ENCODE results near the gene BANP.
"Not testable (repeated sequence)": the region's sequence is repeated elsewhere in the genome, so short reads cannot be mapped to it uniquely, and the experiment has no call there.

BANP gene

DNA sequence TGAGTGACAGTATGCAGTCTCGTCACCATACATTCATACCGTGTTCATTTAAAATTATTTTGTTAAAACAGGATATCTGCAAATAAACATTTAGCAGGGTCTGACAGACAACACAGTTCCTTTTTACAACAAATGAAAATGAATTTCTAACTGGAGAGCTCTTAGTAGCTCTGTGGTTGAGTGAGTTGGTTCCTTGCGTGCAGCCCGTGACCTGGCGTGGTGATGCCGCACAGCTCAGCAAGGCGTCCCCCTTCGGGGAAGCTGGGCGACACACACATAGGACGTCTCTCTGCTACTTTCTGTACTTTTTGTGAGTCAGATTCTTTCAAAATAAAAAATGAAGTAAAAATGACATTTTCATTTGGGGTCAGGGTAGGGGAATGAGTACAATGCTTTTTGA lies 86.1 kb downstream of the BANP start:
- DNase-seq: not testable (repeated sequence)

DNA sequence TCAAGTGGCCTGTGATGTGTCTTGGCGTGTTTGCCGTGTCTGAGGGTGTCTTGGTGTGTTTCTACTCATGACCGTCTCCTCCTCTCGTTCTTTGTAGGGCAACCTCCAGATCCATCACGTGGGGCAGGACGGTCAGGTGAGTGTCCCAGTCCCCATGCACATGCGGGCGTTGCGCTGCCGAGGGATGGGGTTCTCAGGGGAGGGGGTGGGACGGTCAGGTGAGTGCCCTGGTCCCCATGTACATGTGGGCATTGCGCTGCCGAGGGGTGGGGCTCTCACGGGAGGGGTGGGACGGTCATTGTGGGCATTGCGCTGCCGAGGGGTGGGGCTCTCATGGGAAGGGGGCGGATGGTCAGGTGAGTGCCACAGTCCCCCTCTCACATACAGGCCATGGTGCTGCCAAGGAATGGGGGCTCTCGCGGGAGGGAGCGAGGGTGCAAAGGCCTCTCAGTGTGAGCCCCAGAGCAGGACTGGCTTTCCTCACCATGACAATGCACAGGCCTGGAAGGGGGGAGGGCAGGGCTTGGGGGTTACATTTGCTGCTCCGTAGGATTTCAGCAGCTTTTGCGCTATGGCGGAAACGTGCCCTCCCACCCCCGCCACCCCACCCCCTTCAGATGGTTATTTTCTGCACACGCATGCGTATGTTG lies 86.8 kb downstream of the BANP start:
- DNase-seq: not testable (repeated sequence)

DNA sequence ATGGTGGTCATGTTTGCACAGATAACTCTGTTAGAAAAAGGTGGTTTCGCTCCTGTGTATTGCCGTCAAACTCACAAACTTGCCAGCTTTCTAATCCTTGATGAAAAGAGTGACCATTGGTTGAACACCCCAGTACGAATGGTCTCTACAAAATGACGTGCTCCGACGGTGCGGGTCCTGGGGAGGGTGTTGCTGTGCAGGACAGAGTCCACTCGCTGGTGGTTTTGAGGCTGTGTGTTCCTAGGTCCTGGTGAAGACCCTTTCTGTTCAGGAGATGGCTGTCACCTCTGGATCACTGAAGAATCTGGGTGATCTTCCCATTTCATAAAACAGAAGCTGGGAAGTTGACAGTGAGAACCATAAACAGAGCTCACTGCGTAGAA lies 87.3 kb downstream of the BANP start:
- DNase-seq: not testable (repeated sequence)

DNA sequence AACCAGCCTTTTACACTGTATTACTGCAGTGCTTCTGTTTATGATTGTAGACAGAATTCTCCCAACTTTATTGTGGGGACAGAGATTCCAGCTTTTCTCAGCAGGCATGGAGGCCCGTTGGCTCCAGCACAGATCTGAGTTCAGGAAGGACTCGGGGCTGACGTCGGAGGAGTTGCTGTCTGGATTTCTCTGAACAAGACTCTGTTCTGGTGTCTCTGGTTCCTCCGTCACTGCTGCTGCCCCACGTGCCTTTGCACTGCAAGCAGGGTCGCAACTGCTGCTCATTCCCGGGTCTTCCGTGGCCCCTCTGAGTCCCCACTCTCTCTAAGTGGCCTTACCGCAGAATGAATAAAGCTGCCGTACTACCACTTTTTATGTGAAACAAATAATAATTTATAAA lies 88.4 kb downstream of the BANP start:
- DNase-seq: no peak

DNA sequence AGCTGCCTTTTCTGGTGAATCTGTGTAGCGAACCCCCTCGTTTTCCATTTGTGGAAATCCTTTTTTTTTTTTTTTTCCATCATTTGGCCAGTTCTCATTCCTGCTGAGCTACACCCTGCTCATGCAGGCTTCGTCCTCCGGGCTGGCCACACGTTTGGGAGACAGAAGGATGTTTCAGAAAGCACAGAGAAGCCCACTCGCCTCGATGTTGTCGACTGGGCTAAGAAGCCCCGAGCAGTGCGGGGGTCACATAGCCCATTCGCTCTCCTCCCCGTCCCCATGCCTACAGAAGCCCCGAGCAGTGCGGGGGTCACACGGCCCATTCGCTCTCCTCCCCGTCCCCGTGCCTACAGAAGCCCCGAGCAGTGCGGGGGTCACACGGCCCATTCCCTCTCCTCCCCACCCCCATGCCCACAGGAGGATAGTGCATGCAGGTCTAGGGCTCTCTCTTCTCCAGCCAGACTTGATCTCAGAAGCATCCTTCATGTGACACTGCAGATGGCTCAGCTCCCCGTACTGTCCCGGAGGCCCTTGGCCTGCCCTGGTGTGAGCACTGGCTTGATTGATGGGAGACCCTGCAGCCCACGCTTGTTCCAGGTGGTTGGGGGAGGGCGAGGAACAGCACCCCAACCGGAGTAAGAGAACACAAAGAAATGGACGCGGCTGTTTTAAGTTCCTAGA lies 89.1 kb downstream of the BANP start:
- DNase-seq: not testable (repeated sequence)

DNA sequence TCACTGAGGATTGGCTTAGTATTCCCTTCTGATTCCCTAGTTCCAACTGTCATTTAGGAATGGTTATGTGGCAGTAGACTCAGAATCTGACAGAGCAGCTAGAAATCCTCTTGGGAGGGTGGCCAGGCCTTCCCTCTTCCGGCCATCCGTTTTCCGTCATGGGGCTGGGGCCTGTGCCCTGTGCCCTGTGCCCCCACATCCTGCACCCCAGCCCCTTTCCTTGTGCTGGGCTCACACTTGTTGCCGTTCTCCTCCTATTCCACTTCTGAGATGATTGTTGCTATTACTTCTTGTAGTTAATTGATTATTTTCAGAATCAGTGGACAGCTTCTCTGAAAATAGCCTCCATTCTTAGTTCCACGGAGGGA lies 89.6 kb downstream of the BANP start:
- not testable (repeated sequence) for DNase-seq

DNA sequence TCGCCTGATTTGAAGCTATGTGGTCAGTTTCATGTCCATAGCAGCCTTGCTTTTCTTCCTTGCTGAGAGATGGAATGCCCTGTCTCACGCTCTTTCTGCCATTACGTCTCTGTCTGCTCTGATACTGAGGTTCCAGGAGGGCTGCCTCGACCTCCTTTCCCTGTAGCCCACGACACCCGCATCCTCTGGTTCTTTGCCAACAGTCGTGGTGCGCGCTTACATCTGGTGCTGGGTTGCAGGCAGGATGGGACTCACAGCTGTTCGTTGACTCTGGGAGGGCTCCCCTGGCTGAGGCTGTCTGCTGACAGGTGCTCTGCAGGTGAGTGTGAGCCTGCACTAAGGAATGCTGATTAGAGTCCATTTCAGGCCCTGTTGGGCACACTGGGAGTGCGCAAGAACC lies 90.3 kb downstream of the BANP start:
- DNase-seq: not testable (repeated sequence)

DNA sequence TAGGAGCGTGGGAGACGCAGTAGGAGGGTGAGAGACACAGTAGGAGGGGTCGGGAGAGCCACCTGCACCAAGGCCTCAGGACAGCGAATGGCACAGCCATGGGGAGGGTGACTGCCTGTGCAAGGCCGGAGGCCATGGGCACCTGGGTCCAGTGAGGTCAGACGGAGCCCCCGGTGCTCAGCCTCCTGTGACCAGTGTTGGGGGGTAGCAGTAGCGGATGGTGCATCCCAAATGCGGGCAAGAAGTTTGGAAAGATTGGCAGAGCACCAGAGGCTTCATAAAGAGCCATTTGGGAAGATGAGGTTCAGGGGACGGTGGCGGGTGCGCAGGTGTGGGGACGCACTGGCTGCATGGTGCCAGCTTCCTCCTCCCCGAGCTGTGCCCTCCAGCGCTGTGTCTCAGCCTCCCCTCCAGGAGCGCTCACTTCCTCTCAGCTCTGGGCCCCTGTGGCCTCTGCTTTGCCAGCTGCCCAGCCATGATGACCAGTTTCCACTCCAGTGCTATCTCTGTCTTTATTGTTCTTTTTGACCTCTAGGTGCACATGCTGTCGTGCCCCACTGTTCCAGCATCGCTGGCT lies 90.8 kb downstream of the BANP start:
- peak; percentile 13 for DNase-seq

DNA sequence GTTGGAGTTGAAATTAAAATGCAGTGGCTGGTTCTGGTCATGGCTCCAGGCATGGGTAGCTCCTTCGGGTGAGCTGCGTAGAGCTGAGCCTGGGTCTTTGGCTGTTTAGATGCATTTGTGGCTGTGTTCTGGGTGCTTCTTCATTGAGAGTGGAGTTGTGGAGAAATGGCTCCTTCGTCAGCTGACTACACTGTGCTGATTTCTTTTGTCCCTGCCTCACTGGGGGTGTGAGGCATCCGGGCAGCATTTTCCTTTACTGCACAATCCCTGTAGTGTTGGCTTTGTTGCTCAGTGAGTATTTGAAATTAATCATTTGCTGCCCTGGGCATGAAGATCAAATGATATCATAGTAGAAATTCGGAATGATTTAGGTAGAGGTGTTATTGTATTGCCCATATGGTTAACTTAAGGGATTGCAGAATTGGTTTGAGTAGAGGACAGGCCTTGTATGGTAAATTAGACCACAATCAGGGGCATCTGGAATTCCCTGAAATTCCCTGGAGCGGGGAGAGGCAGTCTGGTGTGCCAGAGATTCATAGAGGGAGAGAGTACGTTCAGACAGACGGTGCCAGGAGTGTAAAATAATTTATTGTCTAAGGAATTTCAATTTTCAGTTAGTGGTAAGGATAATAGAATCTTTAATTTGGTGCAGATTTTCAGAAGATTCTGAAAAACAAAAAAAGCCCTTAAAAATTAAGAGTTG lies 92.1 kb downstream of the BANP start:
- not testable (repeated sequence) for DNase-seq

DNA sequence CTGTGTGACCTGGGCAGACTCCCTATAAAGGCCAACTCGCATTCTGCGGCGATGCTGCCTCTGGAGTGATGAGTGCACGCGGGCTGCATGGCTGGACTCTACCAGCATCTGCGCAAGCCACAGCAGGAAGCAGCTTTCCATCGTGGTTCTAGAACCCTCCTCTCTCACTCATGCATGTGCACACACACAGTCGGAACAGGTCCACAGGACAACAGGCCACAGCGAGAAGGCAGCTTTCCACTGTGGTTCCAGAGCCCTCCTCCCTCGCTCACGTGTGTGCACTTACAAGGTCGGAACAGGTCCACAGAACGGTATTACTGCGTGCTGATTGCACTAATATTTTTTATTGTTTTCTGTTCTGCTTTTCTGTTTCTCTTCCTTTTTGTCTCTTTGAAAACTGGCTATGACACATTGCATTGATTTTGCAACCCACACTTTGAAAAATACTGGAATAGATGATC lies 92.9 kb downstream of the BANP start:
- DNase-seq: not testable (repeated sequence)

DNA sequence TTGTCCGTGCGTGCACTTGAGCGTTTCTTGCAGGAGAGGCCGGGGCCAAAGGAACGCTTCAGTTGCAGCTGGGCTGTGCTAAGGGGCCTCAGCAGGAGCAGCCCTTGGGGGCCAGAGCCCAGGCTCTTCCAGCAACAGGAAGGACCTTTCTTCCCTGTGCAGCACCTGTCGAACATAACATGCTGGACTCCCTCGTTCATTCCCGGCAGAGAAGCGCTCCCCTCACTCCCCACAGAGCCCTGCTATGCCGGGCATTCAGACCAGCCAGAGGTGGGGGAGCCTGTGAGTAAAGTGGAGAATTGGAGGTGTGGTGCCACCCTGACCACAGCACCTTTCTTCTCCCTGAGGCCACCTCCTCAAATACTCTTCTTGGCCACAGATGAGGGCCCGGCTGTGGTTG lies 94.1 kb downstream of the BANP start:
- DNase-seq: not testable (repeated sequence)

DNA sequence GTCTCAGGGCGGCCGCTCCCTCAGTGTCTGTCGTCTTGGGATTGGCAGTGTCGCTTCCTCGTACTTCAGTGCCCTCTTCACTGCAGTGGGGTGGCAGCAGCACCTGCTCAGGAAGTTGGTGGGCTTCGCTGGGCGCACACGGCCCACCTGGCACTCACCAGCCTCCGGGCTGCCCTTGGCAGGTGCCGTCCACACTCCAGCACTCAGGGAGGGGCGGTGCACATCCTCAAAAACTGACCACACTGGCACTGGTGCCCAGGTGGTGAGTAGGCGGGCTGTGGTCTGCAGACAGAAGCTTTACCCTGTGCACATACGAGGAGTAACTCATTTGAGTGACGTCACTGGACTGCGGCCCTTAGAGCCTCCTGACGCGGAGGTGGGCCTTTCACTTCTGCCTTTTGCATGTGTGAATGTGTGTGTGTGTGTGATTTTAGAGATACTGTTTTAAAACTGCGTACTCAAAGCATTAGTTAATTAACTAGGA lies 94.6 kb downstream of the BANP start:
- DNase-seq: no peak

DNA sequence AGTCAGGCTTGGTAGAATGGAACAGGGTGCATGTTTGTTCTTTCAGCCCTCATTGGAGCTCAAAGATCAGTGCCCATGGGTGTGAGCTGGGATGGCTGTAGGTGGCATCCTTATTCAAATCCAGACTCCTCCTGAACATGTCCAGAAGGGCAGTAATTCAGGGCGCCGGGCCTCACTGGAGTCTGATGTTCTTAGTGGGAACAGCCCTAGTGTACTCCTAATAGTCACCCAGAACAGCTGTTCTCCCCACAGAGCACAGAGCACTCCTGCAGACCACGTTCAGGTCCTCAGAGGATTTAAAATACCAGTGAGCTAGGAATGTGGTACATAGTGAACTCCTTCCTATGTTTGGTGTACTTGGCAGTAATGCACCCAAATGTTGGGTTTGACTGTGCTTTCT lies 96.2 kb downstream of the BANP start:
- DNase-seq: no peak

DNA sequence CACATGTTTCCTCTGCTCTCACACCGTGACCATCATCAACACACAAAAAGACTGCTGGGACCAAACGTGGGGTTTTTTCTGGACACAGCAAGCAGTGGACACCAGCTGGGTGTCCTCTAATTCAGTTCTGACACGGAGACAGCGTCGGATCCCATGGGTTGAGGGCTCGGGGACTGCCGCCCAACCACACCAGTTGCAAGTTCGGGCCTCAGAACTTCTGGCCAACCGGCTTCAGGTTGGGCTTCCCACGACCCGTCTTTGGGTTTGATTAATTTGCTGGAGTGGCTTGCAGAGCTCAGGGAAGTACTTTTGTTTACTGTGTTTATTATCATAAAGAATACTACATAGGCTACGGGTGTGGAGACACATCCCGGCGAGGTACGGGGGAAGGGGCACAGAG lies 97.8 kb downstream of the BANP start:
- no peak for DNase-seq

DNA sequence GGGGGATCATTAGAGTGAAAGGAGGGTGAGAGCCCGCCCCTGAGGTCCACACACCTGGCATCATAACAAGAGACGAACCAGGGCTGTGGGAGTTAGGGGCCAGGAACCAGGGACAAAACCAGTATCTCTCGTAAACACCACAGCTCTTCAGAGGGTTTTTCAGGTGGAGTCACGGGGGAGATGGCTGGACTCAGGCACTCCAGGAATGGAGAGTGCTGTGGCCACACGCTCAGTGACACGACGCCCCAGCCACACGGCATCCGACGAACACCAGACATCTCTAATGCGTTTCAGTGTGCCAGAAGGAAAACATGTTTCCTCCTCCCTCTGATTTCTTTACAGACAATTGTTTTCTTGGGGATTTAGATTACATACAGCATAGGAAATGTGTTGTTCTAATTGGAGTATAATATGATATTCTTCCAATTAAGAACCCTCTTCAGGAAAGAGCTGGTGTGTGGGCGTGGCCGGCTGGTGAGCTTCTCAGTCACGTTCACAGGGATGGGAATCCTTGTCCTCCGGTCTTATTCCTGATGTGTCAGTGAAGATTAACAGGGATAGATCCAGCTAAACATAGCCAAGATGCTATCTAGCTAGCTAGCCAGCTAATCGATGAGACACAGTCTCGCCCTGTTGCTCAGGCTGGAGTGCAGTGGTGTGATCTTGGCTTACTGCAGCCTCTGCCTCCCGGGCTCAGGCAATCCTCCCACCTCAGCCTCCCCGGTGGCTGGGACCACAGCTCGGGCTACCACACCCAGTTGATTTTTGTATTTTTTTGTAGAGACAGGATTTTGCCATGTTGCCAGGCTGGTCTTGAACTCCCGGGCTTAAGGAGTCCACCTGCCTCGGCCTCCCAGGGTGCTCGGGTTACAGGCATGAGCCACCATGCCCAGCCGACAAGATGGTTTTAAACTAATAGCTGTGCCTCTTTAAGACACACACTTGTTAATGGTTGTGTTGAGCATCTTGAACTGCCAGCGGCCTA lies 98.6 kb downstream of the BANP start:
- DNase-seq: no peak

DNA sequence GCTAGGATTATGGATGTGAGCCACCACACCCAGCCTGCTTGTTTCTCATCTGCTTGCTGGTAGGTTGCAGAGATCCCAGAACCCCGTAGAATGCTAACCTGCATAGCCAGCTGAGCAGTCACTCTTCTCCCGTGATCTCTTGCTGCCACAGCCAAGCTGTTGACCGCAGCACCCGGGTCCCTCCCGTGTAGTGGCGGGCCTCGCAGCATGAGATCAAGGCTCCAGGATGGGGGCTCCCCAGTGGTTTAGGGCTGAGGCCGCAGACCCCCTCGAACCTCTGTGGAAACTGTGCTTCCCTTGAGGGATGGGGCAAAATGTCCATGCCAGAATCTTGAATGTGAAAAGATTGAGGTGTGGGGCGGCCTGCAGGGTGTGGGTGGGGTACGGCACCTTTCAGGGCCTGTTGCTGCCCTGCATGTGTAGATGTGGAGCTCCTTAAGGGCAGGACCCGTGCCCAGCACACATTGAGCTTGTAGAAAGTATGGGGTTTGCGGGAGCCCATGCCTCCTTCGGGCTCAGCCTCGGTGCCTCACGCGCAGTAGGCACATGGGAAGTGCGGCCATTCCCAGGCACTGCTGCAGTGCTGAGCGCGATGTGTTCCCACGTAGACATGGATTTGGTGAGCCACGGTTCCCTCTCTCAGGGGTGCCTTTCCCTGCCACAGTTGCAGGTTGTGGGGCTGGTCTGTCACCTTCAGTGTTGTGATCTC lies 99.9 kb downstream of the BANP start:
- no peak for DNase-seq

DNA sequence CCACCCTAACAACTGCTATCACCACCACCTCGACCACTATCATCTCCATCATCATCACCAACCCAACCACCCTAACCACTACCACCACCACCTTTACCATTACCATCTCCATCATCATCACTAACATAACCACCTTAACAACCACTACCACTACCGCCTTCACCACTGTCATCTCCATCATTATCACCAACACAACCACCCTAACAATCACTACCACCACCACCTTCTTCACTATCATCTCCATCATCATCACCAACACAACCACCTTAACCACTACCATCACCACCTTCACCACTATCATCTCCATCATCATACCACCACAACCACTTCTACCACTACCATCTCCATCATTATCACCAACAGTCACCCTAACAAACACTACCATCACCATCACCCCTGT lies 101.4 kb downstream of the BANP start:
- DNase-seq: no peak

DNA sequence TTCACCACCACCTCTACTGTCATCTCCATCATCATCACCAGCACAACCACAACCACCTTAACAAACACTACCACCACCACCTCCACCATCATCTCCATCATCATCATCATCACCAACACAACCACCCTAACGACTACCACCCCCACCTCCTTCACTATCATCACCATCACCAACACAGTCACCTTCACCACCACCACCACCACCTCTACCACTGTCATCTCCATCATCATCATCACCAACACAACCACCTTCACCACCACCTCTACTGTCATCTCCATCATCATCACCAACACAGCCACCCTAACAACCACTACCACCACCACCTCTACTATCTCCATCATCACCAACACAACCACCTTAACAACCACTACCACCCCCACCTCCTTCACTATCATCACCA lies 102.2 kb downstream of the BANP start:
- DNase-seq: not testable (repeated sequence)

DNA sequence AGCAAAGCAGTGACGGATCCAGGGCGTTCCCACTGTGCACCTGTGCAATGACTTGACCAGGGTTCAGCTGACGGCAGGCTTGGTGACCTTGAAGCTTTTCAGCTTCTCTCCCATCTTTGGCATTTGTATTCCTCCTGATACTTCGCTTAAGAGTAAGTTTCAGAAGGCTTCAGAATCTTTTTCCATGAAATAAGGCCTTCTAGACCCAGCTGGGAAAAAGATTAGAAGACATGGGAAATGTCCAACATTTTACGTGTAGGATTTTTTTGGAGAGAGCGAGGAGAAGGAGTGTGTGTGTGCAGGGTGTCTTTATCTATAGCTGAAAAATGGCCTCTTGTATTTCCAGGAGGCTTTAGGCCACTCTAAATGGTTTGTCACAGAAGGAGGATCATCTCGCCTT lies 104.1 kb downstream of the BANP start:
- no peak for DNase-seq

DNA sequence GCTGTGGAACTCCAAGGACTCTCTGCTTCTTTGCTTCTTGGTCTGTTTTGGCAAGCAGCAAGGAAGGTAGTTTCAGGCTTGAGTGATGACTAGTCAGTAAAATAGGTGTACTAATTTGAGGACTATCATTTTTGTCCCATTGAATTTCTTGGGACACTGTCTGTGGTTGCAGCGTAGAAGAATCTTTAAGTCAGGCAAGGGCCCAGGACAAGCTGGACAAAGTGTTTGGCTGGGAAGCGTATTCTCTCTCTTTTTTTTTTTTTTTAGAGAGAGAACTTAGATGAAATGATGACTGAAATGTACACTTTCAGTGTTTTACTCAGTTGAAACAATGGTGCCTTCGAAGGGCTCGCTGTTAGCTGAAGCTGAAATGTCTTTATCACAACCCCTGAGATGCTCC lies 105.0 kb downstream of the BANP start:
- DNase-seq: no peak

DNA sequence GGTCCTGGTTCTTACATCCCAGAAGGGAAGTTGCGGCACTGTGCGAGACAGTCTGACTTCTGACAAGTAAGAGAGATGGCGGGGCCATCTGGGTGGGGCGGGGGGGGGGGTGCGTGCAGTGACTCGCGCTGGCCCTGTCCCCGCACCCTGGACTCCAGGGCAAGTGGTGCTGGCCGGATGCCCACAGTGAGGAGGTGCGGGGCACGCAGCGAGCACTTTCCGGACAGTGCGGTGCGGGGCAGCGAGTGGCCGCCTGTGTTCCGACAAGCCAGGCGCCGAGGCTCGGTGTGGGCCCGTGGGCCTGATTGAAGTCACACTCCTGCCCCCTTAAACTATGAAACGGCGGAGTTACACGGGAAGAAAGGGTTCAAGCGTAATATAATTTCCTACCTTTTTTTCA lies 106.4 kb downstream of the BANP start:
- no peak for DNase-seq

DNA sequence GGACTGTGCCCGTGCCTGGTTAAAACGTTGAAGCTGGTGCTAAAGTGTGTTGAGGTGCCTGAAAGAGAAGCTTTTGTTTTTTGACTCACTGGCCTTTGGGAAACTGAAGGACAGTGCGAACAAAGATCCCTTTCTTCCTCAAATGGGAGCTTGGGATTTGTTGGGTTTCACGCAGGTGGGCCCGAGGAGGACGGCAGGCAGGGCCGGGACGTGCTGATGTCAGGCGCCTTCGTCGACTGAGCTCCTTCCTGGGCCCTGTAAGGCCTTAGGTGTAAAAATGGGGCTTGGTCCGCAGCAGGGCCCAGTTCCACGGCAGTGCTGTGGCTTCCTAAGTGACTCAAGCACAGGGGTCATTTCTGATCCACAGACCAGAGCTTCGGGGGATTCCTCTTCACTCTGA lies 106.9 kb downstream of the BANP start:
- no peak for DNase-seq

All from NCI-H146 (cell line).